ENCODE results near the gene TPO.

DNA sequence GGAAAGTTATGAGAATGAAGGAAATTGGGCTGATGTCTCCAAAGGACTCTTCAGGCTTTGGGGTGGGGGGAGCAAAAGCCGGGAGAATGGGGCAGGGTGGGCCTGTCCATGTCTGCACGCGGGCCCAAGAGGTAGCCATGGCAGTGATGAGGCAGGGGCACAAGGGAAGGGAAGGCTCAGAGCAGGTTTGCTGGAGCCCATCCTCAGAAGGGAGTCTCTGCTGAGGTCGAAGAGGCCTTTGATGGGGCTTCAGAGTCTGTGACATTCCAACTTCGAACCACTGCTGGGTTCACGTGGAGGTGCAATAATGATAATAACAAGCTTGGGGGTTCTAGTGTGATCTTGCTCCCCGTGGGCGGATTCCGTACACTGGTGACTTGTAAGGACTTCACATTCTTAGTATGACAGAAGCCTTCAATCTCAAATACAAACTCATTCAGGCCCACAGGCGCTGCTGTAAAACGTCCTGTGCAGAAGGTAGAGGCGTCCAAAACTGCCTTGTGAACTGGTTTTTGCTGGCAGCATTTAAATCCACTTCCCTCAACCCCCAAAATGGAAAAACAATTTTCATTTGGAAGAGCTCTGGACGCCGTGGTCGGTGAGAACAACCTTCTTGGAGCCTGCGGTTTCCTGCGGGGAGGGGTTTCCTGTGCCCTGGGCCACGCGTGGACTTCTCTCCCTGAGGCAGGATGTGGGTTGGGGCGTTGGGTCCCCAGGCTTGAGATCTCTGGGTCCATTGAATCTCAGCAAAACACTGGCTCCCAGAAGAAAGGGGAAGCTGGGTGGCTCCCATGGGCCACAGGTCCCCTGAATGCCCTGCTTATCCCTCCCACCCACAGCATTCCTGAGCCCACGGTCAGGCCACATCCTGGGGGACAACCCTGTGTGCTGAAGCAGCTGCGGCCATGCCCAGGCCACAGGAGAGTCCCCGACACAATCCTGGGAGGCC lies 151.0 kb downstream of the TPO start:
- TF ChIP-seq EP300 (IDR thresholded peaks at IDR 0.05) (no peak), CTCF (IDR thresholded peaks at IDR 0.05) (no peak)

Measured in suprapubic skin (tissue), 3 donors.